ENCODE data around the gene CMTM8. TPM values are rescaled to one million over a fixed set of nuclear protein-coding genes. Genes with fewer than 3 reads are reported as not detected.

CMTM8 gene
- polyA plus RNA-seq, 2 of the 4 experiments (the other 2 are of a cell fraction): 8.4 to 15.6 TPM

DNA sequence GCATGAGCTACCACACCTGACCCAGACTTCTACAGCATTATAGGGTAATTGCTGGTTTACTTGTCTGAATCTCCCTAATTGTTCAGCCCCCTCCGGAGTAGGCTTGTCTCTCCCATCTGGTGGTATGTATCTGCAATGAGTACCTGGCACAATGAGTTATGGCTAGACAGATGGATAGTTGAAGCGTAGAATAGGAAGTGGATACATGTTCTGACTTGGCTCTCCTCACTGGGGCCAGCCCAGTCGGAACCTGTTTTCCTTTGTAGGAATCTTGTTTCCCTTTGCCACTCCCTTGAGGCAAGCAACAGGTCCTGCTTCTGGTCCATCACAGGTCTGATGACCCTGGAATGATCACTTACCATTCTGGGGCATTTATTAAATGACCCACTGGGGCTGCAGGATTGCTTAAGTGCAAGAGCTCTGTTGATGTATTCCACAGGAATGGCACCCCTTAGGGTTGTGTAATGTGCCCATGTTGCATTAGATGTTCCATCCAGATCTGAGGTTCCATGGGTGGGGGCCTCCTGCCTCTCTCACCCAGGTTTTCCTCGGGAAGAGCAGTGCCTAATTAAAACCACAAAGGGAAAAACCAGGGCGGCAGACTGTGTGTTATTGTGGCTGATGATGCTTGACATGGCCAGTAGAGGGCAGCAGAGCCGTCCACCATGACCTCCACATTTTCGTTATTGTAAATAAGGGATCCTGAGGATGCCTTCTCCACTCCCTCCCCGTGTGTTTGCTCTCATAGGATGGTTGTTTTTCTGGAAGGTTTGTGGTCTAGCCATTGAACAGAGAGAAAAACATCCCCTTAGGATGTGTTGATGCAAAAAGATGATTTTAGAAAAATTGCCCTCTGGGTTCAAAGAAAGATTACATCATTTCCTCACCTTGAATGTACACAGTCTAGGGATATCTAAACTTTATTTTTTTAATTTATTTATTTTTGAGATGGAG lies 58.0 kb downstream of the CMTM8 start:
- Histone ChIP-seq H3K4me1 (peaks cover 10% of the 10 kb centered on the region; the same call in 1 of the 3 replicates), H3K4me3 (no peak overlapping the region), H3K4me2 (peak overlapping the region; percentile 41; the same call in 1 of the 3 replicates), H3K27ac (peak overlapping the region in 1 of 2 experiments; percentile 14; a peak in 3 of 6 replicates), H3K9me3 (no peaks in the 10 kb centered on the region)
- TF ChIP-seq NFE2L2 (conservative IDR thresholded peaks at IDR 0.05; ENCODE audit: low read length) (no peak), RAD21 (conservative IDR thresholded peaks at IDR 0.05 in 1 of 2, IDR thresholded peaks at IDR 0.05 in 1 of 2) (peak; percentile 74 to 76), KDM5A (IDR thresholded peaks at IDR 0.05) (no peak), CBX2 (IDR thresholded peaks at IDR 0.05; ENCODE audit: borderline replicate concordance, low read depth) (no peak), MAFK (IDR thresholded peaks at IDR 0.05; ENCODE audit: partially characterized antibody) (no peak), HOXA7 (CRISPR knock-in tag; IDR thresholded peaks at IDR 0.05) (no peak), RCOR1 (IDR thresholded peaks at IDR 0.05; ENCODE audit: low read depth, low read length) (no peak), RFX5 (IDR thresholded peaks at IDR 0.05) (no peak), CHD4 (IDR thresholded peaks at IDR 0.05; ENCODE audit: borderline replicate concordance) (no peak), NR3C1 (IDR thresholded peaks at IDR 0.05) (no peak), CHD2 (IDR thresholded peaks at IDR 0.05; ENCODE audit: low read length, partially characterized antibody) (no peak), PHF8 (IDR thresholded peaks at IDR 0.05; ENCODE audit: borderline replicate concordance, low read depth) (no peak), HOXB5 (CRISPR knock-in tag; IDR thresholded peaks at IDR 0.05) (no peak), ZNF302 (CRISPR knock-in tag; IDR thresholded peaks at IDR 0.05) (no peak), SMC3 (IDR thresholded peaks at IDR 0.05) (peak; percentile 83), ZFP36 (IDR thresholded peaks at IDR 0.05; ENCODE audit: borderline replicate concordance, partially characterized antibody) (no peak), BHLHE40 (IDR thresholded peaks at IDR 0.05; ENCODE audit: low read depth, low read length) (no peak), CEBPB (IDR thresholded peaks at IDR 0.05) (no peak), SREBF2 (IDR thresholded peaks at IDR 0.05) (no peak), TP53 (CRISPR knock-in tag; IDR thresholded peaks at IDR 0.05) (no peak), RNF2 (IDR thresholded peaks at IDR 0.05; ENCODE audit: borderline replicate concordance, low read depth) (no peak), EHF (CRISPR knock-in tag; IDR thresholded peaks at IDR 0.05) (no peak), MAZ (IDR thresholded peaks at IDR 0.05; ENCODE audit: borderline replicate concordance, low read depth, low read length) (no peak)
- TF ChIP-seq, protein P1, sequence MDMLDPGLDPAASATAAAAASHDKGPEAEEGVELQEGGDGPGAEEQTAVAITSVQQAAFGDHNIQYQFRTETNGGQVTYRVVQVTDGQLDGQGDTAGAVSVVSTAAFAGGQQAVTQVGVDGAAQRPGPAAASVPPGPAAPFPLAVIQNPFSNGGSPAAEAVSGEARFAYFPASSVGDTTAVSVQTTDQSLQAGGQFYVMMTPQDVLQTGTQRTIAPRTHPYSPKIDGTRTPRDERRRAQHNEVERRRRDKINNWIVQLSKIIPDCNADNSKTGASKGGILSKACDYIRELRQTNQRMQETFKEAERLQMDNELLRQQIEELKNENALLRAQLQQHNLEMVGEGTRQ (IDR thresholded peaks at IDR 0.05): no peak
- TF ChIP-seq, protein P2, sequence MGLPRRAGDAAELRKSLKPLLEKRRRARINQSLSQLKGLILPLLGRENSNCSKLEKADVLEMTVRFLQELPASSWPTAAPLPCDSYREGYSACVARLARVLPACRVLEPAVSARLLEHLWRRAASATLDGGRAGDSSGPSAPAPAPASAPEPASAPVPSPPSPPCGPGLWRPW (IDR thresholded peaks at IDR 0.05): no peak
- TF ChIP-seq, protein P3, sequence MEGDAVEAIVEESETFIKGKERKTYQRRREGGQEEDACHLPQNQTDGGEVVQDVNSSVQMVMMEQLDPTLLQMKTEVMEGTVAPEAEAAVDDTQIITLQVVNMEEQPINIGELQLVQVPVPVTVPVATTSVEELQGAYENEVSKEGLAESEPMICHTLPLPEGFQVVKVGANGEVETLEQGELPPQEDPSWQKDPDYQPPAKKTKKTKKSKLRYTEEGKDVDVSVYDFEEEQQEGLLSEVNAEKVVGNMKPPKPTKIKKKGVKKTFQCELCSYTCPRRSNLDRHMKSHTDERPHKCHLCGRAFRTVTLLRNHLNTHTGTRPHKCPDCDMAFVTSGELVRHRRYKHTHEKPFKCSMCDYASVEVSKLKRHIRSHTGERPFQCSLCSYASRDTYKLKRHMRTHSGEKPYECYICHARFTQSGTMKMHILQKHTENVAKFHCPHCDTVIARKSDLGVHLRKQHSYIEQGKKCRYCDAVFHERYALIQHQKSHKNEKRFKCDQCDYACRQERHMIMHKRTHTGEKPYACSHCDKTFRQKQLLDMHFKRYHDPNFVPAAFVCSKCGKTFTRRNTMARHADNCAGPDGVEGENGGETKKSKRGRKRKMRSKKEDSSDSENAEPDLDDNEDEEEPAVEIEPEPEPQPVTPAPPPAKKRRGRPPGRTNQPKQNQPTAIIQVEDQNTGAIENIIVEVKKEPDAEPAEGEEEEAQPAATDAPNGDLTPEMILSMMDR (IDR thresholded peaks at IDR 0.05): peak; percentile 89
- FAIRE-seq (peak; percentile 90), DNase-seq (ENCODE audit: low read depth in 1 of 2, low spot score in 1 of 2) (peak; percentile 67 to 86), ATAC-seq (peak; percentile 91 to 97)
- POLR2A ChIA-PET: no interaction called here
- CTCF ChIA-PET: interaction anchor here (0.6 to 5.7 kb wide), 35 partner anchors 8 to 458 kb away, joined by 3 to 35 read pairs (median 4); no protein-coding TSS in a partner anchor
- WGBS (ENCODE audit: missing lambda C conversion rate): 33% methylated on average over 8 of the region's 8 CpGs

Measured in A549 (cell line).